GM19023 (cell line): ENCODE results near the gene CLEC18B.
"Not testable (repeated sequence)": the region's sequence is repeated elsewhere in the genome, so short reads cannot be mapped to it uniquely, and the experiment has no call there.

Experiments
- ATAC-seq: cut with Tn5 transposase; IDR thresholded peaks from one replicate; pipeline ENCODE4 v1.9.1; 2021; ENCODE audit warnings: mild to moderate bottlenecking, moderate library complexity; ENCODE audit not compliant: unreplicated experiment

Gene CLEC18B

GRCh38 chr16:74446866-74447265, 25.6 kb upstream of the CLEC18B start:
- no peak for ATAC-seq

DNA sequence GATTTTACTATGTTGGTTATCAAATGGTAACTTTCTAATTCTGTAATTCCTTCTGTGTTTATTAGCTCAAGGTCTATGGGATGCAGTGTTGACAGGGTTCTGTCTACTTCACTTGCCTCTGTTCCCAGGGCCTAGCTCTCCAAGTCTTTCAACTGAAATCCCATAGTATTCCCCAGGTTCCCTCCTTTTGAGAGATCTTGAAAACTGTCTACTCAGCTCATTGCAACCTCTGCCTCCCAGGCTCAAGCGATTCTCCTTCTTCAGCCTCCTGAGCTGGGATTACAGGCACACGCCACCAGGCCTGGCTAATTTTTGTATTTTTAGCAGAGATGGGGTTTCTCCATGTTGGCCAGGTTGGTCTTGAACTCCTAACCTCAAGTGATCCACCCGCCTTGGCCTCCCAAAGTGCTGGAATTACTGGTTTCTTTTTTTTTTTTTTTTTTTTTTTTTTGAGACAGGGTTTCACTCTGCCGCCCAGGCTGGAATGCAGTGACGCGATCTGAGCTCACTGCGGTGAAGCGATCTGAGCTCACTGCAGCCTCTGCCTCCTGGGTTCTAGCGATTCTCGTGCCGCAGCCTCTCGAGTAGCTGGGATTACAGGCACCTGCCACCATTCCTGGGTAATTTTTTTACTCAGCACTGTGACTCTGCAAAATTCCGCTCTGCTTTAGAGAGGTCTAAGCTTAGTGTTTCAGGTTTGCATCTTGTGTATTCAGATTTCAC, 22.5 kb upstream of the CLEC18B start:
- ATAC-seq: not testable (repeated sequence)

DNA sequence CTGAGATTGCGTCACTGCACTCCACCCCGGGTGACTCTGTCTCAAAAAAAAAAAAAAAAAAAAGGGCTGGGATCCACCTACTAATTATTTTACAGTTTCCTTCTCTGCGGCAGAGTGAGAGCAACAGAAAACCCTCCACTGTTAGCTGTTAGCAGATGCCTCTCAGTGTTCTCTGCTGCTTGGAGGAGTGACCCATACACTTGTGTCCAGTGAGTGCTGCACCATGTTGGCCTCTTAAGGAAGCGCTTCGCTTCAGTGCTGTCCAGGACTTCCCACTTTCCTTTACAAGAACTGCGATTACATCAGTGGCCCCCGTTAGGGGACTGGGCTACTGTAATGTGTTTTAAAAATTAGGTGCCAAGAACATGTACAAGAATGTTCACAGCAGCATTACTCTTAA, 18.4 kb upstream of the CLEC18B start:
- ATAC-seq: no peak

GRCh38 chr16:74438492-74438979, 17.3 kb upstream of the CLEC18B start:
- ATAC-seq: no peak

DNA sequence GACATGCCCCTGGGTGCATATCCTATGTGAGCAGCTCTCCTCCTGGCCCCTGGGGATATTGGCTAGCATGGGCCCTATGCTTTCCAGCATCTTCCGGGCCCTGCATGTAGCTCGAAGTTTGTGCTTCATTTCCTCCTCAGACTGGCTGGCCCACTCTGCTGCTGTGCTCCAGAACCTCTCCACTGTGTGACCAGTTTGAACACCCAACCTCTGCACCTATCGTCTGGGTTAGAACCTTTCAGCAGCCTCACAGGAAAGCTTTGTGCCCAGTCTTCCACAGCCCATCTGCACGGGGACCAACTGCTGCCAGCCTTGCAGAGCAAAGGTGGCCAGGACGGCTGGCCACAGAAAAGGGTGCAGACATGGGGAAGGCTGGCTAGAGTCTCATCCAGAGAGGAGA, 10.2 kb upstream of the CLEC18B start:
- ATAC-seq: no peak

DNA sequence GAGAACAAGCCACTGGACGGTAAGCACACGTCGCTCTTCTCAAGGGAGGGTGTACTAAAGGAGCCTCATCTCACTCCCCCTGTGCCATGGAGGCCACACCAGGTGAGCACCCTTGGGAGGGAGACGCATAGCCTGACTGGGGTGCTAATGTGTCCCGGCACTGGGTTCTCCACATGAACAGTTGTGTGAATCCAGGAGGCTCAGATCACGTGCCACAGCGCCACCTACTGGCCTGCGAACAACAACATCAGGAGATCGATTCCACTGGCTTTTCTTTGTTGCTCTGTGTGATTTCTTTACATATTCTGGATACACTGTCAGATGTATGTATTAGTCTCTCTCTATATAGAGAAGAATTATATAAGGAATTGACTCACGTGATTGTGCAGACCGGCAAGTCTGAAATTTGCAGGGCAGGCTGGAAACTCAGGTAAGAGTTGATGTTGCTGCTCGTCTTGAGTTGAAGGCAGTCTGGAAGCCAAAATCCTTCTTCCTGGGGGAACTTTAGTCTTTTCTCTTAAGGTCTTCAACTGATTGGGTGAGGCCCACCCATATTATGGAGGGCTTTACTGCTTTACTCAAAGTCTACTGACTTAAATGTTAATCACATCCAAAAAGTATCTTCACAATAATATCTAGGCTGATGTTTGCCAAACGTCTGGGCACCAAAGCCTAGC, 8.9 kb upstream of the CLEC18B start:
- ATAC-seq: not testable (repeated sequence)

DNA sequence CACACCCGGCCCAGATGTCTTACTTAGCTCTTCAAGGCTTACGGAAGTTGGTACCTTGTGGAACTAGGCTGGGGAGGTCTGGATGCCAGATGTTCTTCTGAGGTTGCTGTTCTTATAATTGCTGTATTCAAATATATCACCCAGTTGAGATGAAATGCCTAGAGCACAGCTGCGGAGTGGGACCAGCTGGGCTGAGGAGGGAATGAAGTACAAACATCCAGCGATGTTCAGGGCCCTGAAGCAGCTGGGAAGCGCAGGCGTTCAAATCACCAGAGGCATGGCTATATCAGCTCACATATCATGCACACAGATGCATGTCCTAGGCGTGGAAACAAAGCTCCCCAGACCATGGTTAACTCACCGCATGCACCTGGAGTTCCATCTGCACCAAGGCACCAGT, 7.2 kb upstream of the CLEC18B start:
- not testable (repeated sequence) for ATAC-seq

DNA sequence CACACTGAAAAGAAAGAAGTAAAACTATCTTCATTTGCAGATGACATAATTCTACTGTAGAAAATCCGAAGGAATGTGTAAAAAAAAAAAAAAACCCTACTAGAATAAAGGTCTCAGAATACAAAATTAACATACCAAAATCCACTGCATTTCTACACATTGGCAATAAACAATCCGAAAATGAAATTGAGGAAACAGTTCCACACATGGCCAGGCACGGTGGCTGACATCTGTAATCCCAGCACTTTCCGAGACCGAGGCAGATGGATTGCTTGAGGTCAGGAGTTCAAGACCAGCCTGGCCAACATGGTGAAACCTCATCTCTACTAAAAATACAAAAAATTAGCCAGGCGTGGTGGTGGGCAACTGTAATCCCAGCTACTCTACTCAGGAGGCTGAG, 4.5 kb upstream of the CLEC18B start:
- ATAC-seq: not testable (repeated sequence)

- not testable (repeated sequence) for ATAC-seq
These were observed 2.4 kb upstream of the CLEC18B start for GRCh38 chr16:74423721-74424120.

DNA sequence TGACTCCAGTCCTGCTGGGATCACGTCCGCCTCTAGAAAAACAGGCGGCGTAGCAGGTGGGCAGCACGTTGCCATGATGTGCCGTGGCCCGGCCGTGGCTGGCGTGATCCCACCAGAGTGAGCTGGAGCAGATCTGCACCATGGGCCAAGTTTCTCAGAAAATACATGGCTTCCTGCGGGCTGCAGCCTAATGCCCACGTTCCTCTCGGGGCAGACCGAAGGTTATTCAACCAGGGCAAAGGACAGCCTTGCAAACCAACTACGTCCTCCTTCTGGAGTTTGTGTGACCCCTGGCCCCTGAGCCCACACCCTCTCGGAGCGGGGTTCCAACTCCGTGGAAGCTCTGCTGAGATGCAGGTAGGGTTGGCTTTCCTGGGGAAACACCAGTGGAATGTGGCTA, 808 bp upstream of the CLEC18B start:
- ATAC-seq: not testable (repeated sequence)

DNA sequence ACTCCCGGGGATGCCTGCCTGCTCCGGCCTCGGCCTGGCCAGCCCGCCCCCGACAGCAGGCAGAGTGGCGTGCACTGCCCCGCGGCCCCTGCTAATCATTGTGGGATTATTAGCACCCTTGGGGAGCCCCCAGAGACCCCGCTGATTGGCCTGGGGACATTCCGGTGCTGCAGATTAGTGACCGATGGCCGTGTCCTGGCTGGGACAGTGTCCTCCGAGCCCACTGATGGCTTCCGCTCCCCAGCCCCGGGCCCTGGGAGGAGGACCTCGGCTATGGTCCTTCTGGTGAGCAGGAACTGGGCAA, 156 bp upstream of the CLEC18B start:
- ATAC-seq: not testable (repeated sequence)

- not testable (repeated sequence) for ATAC-seq
These were observed 1.5 kb downstream of the CLEC18B start for GRCh38 chr16:74419811-74420210.

DNA sequence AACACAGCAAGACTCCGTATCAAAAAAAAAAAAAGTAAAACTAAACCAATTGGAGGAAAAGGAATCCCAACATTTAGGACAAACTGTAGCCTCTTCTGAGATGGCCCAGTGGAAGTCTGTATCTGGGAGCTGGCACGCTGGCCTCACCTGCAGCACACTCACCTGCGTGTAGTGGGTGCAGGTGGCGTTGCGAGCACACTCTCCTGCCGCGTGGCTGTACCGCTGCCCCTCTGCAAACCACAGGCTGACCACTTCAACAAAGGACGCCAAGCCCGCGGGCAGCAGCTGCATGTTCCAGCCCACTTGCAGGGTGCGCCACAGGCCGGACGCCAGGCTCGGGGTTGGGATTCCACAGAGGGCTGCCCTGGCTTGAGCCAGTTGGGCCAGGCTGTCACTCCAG, 3.4 kb downstream of the CLEC18B start:
- not testable (repeated sequence) for ATAC-seq

GRCh38 chr16:74413920-74414319, 7.4 kb downstream of the CLEC18B start:
- ATAC-seq: not testable (repeated sequence)

DNA sequence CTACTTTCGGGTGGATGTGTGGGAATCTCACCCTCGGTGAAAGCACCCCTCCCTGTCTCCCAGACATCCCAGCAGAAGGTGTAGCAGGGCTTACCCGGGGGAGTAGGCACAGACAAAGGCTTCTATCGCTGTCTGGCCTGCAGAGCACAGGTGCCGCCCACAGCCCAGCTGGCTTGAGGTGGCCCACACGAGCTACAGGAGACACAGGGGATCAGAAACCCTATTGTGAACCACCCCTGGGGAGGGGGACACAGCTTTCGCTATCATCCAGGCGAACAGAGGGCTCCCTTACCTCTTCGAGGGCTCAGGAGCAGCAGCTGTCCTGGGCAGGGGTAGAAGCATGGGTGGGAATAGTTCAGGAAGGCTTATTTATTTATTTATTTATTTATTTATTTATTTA, 7.8 kb downstream of the CLEC18B start:
- ATAC-seq: not testable (repeated sequence)

DNA sequence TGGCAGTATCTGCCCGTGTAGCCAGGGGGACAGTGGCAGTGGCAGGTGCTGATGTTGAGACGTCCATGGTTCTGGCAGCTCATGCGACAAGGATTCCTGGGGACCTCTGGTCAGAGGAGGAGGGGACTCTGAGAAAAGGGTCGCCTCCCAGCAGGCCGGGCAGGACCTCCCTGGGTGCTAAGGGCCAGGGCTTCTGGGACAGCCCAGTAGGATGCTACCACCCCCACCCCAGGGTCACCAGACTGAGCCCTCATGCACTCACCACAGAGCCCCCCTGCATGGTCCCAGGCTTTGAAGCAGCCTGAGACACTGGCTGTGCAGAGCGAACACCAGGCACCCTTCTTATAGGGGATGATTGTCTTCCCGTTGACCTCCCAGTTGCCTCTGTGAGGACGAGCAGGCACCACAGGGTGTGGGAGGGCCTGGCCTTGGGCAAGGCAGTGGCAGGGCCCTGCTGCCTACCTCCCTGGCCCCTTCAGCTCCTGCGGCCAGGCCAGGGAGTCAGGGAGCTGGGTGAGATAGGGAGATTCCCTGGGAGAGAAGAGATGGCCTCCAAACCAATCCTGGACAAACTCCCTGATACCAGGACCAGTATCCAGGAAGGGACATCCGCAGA, 8.4 kb downstream of the CLEC18B start:
- ATAC-seq: not testable (repeated sequence)

- ATAC-seq: not testable (repeated sequence)
These were observed 9.0 kb downstream of the CLEC18B start for GRCh38 chr16:74412138-74412774.

GRCh38 chr16:74410981-74411380, 10.3 kb downstream of the CLEC18B start:
- ATAC-seq: not testable (repeated sequence)

DNA sequence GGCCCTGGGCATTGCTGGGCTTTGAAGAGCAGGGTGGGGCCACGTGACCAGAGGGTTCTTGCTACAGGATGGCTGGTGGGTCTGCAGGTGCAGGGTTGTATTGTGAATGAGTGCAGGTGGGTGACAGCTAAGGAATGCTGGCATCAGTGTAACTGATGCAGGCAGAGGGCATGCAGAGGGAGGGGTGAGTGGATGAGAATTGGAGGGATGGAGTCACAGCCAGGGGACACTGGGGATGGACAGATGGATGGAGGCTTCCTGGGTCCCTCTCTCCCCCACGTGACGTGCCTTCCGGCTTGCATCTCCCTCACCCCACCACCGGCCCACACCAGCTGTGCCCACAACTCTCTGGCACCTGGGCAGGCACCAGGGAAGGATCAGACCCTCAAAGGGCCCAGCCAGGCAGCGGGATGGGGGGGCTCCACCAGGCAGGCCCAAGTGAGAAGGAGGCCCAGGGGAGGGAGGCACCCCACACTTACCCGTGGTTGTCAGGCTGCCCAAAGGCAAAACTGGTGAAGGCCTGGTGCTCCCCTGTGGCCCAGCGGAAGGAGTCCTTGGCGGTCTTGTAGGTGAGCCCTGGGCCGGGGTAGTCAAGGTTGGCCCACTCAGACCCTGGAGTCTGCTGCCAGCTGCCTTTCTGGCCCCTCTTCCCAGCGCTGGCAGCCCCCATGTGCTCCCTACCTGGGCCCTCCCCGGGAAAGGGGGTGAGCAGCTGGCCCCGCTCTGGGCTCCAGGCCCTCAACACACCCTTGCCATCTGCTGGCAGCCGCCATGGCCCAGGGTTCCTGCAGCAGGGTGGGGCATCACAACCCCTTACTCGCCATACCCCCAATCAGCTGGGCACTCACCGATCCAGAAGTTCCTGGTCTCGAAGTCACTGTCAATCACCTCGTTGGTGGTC, 11.0 kb downstream of the CLEC18B start:
- not testable (repeated sequence) for ATAC-seq

DNA sequence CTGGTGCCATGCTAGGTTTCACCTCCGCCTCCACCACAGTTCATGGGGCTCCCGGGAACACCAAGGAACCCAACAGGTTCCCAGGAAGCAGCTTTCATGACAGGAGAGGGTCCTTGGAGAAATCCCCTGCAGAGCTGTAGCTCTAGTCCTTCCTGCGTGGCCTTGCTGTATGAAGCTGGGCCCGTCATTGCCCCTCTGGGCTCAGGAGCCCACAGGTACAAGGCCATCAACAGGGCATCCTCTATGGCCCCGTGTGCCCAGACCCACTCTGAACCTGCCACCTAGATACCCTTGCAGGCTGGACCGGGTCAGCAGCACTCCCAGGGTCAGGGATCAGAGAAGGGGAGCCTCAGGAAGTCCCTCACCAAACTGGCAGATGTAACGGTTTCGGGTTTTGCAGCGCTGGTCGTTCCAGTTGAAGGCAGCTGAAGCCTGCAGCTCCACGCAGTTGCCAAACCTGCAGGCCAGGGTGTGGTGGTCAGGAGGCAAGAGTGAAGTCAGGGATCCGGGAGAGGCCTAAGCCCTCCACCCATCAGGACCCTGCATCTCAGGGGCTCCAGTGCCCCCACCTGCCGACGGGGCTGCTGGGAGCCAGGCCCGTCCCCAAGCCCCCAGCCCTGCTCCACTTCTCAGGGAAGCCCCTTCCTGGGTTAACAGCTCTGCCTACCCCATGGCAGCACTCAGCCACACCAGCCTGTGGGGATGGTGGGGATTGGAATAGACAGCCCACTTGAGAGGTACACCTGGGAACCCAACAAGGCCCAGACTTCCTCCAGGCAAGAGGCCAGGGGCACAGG, 11.9 kb downstream of the CLEC18B start:
- ATAC-seq: not testable (repeated sequence)
